ENCODE data around the gene NCEH1.
"Not testable (repeated sequence)": the region's sequence is repeated elsewhere in the genome, so short reads cannot be mapped to it uniquely, and the experiment has no call there.

NCEH1 gene

DNA sequence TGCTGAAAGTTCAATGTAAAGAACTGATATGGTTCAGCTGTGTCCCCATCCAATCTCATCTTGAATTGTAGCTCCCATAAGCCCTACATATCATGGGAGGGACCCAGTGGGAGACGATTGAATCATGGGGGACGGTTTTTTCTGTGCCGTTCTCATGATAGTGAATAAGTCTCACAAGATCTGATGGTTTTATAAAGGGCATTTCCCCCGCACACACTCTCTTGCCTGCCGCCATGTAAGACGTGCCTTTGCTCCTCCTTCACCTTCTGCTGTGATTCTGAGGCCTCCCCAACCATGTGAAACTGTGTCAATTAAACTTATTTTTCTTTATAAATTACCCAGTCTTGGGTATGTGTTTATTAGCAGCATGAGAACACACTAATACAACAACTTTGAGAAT is 101.1 kb downstream of the NCEH1 start:
- DNase-seq, result no peak

GRCh38 chr3:172608575-172608974 is 102.3 kb downstream of the NCEH1 start:
- no peak for DNase-seq

DNA sequence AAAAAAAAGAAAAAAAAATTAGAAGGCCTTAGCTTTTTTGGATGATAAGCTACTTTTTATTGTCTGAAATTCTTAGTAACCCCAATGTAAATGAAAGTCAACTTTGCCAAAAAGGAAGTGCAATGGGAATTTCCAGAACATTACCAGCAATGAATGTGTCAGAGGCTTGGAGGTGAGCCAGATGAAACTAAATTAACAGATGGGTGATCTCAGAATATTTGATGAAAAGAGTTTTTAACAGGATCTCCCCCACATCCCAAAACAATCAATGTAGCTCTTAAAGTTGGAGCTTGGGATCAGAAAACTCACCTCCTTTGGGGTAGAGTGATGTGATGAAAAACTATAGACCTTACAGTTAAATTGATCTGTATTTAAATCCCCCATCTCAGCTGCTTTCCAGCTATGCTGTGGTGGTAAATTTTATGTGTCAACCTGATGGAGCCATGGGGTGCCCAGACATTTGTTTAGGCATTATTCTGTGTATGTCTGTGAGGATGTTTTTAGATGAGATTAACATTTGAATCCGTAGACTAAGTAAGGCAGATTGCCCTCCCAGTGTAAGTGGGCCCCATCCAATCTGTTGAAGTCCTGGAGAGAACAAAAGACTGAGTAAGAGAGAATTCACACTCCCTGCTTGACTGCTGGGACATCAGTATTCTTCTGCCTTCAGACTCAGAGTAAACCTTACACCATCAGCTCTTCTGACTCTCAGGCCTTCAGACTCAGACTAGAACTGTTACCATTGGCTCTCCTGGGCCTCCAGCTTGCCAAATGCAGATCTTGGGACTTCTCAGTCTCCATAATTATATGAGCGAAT is 103.4 kb downstream of the NCEH1 start:
- peak in 1 of 2 donors; percentile 36 for DNase-seq

DNA sequence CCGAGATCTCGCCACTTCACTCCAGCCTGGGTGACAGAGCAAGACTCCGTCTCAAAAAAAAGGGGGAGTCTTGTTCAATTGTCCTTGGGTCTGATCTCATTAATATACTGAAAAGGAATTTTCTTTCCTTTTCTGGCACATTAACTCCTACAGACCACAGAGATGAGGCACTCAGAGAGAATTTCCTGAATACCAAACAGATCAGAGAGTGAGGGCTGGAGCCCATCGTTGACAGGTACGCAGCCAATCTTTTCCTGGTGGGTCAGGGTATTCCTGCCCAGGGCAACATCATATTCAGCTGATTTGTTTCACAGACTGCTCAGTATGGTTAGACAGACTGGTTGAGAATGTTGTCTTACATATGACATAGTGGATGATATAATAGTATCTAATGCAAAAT is 104.8 kb downstream of the NCEH1 start:
- no peak for DNase-seq

DNA sequence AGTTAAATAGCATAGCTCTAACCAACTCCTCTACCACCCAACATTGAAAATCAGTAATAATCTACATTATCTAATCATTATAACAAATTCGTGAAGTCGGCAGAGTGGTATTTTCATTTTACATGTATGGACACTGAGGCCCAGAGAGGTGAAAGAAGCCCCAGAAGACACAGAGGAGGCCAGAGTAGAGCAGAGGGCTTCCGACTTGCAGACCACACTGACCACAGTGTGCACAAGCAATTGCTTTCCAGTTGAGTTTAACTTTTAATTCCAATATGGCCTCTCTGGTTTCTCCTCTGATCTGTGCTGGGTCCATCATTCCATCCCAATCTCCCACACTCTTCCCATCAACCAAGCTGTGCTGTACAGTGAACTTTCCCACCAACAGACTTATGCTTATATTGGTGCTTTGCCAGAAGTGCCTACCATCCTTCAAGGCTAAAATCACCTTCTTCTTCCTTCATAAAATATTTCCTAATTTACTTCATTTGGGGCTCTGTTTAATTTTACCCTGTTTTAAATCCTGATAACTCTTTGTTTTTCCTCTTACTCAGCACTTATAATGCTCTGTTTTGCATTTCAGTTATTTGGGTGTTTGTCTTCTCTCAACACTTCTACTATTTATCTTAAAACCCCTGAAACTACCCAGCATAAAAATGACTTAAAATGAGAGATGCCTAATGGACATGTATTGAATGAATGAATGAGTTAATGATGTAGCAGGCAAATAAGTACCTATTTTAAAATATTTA is 105.8 kb downstream of the NCEH1 start:
- DNase-seq, result no peak

GRCh38 chr3:172601066-172601832 is 109.6 kb downstream of the NCEH1 start:
- DNase-seq, result no peak

- DNase-seq, result no peak
These were observed 110.2 kb downstream of the NCEH1 start for GRCh38 chr3:172600644-172601065.

- no peak for DNase-seq
These were observed 112.0 kb downstream of the NCEH1 start for GRCh38 chr3:172598904-172599303.

- DNase-seq, result no peak
These were observed 114.5 kb downstream of the NCEH1 start for GRCh38 chr3:172596394-172596706.

DNA sequence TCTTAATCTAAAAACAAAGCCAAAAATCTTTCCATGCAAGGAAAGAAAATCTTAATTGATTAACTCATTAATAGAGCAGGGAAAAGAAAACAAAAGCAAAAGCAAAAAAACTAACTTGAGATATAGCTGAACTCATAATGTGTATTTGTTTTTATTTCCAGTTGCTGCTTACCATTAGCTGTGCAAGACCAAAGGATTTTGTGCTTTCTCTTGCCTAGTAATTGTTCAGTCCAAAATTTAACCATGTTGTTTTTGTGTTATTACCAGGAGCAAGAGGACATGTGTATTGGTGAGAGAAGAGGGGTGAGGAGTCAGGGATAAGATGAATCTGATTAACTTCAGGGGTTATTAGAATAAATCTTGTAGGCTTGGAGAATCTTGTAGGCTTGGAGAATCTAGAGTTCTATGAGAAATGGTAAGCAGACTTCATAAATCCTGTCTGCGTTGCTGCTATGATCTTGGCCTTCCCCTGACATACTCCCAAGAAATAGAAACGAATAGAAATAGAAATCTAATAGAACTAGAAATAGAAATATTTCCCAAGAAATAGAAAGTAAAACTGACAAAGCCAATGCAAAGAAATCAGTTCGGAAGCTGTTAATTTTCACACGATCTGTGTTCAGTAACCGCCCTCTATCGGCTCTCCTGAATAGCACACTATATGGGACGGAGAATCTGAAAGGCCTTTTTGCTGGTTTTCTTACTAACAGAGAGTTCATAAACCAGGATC is 115.0 kb downstream of the NCEH1 start:
- DNase-seq, result peak; percentile 64 to 74

DNA sequence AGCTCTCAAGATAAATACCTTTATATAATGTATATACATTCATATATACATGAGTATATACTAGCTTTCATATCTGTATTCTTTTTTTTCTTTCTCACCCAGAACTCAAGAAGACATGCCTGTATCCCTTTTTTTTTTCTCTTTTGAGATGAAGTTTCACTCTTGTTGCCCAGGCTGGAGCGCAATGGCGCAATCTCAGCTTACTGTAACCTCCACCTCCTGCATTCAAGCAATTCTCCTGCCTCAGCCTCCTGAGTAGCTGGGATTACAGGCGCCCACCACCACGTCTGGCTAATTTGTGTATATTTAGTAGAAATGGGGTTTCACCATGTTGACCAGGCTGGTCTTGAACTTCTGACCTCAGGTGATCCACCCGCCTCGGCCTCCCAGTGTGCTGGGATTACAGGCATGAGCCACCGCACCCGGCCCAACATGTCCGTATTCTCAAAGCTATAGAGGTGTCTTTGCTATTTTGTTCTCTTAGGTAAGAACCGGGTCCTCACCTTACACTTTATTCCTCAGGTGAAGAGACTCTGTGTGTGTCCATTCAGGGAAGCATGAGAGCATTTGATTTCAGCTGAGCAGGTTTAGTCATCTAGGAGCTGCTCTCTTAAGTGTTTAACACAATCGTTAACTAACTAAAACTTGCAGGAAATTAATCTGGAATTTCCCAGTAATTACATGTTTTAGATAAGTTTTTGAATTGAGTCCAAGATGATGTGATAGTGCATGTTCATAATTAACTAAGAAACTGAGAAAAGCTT is 115.8 kb downstream of the NCEH1 start:
- DNase-seq, result not testable (repeated sequence)

DNA sequence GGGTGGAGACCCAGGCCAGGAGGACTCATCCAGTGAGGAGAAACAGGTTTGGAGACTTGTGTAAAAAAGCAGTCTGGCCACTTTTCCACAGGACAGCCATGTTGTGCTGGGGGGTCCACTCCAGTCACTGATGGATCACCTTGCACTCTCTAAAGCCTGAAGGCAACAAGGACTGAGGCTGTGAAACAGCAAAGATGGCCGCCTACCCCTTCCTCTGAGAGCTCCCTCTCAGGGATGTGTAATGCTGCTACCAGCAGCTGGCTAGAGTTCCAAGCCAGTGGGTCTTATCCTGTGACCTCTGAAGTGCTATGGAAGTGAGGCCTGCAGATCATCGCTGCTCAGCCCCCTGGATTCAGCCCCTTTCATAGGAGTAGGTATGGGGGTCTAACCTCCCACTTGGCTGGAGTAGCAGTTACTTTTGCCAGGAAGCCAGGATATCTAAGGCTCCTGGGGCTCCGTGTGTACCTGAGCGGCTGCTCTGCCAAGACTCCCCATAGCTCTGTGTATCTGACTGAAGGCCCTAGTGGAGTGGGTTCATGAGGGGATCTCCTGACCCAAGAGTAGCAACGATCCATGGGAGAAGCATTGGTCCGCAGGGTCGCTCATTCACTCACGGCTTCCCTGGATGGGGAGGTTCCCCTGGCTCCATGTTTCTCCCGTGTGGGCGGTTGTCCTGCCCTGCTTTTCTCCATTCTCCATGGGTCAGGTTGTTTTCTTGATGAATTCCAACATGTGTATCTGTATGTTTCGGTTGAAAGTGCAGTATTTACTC is 117.8 kb downstream of the NCEH1 start:
- peak in 1 of 2 donors; percentile 7 for DNase-seq

DNA sequence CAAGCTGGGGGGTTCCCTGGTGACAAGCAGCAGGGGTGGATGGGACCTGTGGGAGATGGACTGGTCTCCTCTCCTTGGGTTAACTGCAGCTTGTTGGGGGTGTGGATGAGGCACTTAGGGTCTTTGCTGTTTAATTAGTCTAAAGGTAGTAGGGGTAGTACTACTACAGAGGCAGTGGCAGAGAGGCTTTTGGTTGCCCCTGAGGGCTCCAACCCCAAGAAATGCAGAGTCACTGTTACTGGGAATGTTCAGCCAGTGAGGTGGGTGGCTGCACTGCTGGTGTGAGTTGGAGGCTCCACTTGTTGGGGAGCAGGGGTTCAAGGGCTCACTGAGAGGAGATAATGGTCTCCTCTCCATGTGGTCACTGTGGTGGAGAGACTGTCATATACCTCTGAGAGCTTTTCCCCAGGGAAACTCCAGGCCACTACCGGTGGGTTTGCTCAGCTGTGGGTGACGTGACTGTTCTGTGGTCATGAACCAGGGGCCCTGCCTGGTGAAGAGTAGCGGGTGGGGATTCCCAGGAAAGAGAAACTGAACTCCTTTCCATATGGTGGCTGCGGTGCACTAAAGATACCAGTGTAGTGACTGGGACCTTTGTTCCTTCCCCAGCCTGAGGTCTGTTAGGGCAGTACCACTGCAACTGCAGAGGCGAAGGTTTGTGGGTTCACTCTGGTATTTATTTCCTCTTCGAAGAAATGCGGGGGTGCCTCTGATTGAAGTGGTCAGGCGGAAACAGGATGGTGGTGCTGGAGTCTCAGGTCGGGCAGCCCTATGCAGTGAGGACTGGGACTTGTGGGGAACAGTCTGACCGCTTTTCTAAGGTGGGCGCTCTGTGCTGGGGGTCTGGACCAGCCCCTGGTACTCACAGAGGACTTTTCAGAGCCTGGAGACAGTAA is 118.7 kb downstream of the NCEH1 start:
- DNase-seq, result peak; percentile 79 to 87

GRCh38 chr3:172591125-172591605 is 119.7 kb downstream of the NCEH1 start:
- DNase-seq, result no peak

DNA sequence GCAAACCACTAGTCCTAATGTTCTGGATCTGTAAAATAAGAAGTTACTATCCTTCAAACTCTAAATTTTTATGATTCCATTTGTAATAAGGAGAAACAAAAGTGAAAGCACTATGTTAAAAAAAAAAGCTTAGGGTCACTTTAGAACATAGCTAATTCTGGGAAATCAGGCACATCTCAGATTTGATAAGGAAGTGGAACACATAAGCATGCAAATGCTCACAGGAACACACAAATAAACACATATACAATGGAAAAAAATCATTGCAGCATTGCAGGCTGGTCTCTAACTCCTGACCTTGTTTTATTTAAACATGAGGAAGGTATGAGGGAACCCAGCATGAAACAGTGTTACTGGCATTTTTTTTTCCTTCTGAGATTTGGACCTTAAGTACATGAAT is 124.4 kb downstream of the NCEH1 start:
- DNase-seq, result peak; percentile 13 to 37

DNA sequence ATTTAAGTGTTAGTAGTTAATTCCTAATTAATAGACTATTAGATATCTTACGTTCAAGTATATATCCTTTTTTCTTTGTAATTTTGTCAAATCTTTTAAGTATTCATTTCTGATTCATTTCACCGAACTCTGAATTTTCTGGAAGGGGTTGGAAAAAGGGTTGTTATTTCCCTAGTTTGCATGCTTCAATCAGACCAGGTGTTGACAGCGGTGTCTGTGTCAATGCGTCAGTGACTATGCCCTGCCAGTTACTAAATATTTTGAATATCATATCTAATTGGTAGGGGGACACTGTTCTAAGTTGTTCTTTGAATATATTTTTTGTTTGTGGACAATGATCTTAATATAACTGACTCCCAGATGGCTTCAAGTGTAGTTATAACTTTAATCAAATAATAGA is 124.9 kb downstream of the NCEH1 start:
- no peak for DNase-seq

GRCh38 chr3:172582712-172583111 is 128.2 kb downstream of the NCEH1 start:
- DNase-seq, result no peak

DNA sequence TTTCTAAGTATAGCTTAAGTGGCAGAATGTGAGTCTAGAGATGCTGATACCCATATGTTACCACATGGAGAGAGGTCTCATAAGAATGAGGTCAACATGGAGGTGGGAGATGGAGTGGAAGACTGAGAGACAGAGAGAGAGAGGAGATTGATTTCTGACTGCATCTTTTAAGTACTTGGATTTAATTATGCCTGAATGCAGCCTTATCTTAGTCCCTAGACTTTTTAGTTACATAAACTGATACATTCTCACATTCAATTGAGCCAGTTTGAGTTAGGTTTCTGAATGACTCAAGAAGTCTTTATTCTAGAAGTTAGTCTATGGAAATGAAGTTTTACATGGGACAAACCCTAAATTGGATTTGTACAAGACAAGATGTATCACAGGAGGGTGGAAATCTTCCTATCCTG is 129.1 kb downstream of the NCEH1 start:
- no peak for DNase-seq

- peak; percentile 20 to 68 for DNase-seq
These were observed 130.0 kb downstream of the NCEH1 start for GRCh38 chr3:172580680-172581401.
